ENCODE data around the gene RNF112.

The RNF112 gene

GRCh38 chr17:19375732-19376131, 35.3 kb upstream of the RNF112 start:
- H3K27me3 ChIP-seq (ENCODE audit: insufficient read depth, insufficient read length): no peaks in the 10 kb centered on the region
- DNase-seq (ENCODE audit: low read depth, low spot score): no peak
- TF ChIP-seq YY1 (IDR thresholded peaks at IDR 0.05; ENCODE audit: insufficient read depth, insufficient read length) (no peak), ZNF274 (IDR thresholded peaks at IDR 0.05; ENCODE audit: low read depth, low read length) (no peak), SUZ12 (IDR thresholded peaks at IDR 0.05; ENCODE audit: extremely low read depth, insufficient read depth, insufficient read length) (no peak)
- H3K36me3 ChIP-seq (ENCODE audit: insufficient read depth, insufficient read length, low read length): peaks cover 20% of the 10 kb centered on the region
- no peak overlapping the region for H3K4me3 ChIP-seq (ENCODE audit: insufficient read length, low read depth)
- H3K4me1 ChIP-seq (ENCODE audit: insufficient read depth, insufficient read length): peaks cover 7% of the 10 kb centered on the region
- H3K9ac ChIP-seq (ENCODE audit: insufficient read length, low read depth): no peak overlapping the region
- no peaks in the 10 kb centered on the region for H3K9me3 ChIP-seq (ENCODE audit: insufficient read depth, low read length)

DNA sequence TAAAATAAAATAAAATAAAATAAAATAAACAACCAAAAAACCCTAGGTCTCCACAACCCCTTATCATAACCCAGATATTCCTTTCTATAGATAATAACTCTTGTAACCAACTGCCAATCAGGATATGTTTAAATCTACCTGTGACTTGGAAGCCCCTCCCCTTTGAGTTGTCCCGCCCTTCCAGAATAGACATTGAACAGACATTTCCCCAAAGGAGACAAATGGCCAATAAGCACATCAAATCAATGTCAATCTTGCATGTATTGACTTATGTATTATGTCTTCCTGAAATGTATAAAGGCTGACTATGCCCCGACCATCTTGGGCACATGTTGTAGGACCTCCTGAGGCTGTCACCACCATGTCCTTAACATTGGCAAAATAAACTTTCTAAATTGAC, 34.2 kb upstream of the RNF112 start:
- Histone ChIP-seq H3K4me3 (ENCODE audit: insufficient read length, low read depth) (peak overlapping the region; percentile 76), H3K36me3 (ENCODE audit: insufficient read depth, insufficient read length, low read length) (peaks cover 31% of the 10 kb centered on the region), H3K4me1 (ENCODE audit: insufficient read depth, insufficient read length) (peaks cover 3% of the 10 kb centered on the region), H3K27me3 (ENCODE audit: insufficient read depth, insufficient read length) (no peaks in the 10 kb centered on the region), H3K9ac (ENCODE audit: insufficient read length, low read depth) (peak overlapping the region; percentile 68), H3K9me3 (ENCODE audit: insufficient read depth, low read length) (no peaks in the 10 kb centered on the region)
- TF ChIP-seq SUZ12 (IDR thresholded peaks at IDR 0.05; ENCODE audit: extremely low read depth, insufficient read depth, insufficient read length) (no peak), ZNF274 (IDR thresholded peaks at IDR 0.05; ENCODE audit: low read depth, low read length) (no peak), YY1 (IDR thresholded peaks at IDR 0.05; ENCODE audit: insufficient read depth, insufficient read length) (no peak)
- no peak for DNase-seq (ENCODE audit: low read depth, low spot score)

DNA sequence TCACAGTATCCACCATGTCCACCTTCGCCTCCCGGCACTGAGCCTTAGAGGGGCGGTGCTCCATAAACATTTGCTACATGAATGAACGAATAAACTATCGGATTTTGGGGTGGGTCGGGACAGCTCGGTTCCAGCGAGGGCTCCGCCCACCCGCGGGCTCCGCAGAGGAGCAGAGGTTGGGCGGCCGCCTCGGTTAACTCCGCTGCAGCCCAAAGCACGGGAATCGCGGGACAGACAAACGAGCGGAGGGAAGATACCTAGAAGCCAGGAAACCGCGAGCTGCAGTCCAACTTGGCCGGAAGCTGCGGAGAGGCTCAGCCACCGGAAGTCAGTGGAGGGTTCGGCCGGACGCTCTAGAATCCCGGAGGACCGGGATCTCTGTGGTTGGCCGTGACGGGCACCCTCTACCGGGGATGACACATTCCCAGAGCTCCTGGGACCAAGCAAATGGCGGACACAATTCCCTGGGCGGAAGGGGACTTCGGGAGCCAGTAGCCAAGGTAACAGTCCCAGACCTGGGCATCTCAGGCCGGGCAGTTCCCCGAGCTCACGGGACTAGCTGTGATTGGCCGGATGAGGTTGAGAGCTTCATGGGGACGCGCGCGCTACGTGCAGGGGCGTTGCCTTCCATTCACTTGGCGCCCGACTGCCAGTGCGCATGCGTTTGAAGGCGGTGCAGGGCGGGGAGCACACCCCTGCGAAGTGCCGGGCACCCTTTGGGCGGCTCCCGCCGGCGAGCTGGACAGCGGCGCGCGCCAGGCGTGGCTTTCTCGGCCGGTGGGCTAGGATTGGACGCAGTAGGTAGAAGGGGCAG, 33.2 kb upstream of the RNF112 start:
- peaks cover 41% of the 10 kb centered on the region for H3K36me3 ChIP-seq (ENCODE audit: insufficient read depth, insufficient read length, low read length)
- H3K27me3 ChIP-seq (ENCODE audit: insufficient read depth, insufficient read length): no peaks in the 10 kb centered on the region
- DNase-seq (ENCODE audit: low read depth, low spot score): peak; percentile 93
- no peaks in the 10 kb centered on the region for H3K9me3 ChIP-seq (ENCODE audit: insufficient read depth, low read length)
- H3K9ac ChIP-seq (ENCODE audit: insufficient read length, low read depth): peak overlapping the region; percentile 96
- H3K4me1 ChIP-seq (ENCODE audit: insufficient read depth, insufficient read length): peaks cover 3% of the 10 kb centered on the region
- peak overlapping the region; percentile 86 for H3K4me3 ChIP-seq (ENCODE audit: insufficient read length, low read depth)
- TF ChIP-seq ZNF274 (IDR thresholded peaks at IDR 0.05; ENCODE audit: low read depth, low read length): no peak
- peak; percentile 55 for TF ChIP-seq YY1 (IDR thresholded peaks at IDR 0.05; ENCODE audit: insufficient read depth, insufficient read length)

DNA sequence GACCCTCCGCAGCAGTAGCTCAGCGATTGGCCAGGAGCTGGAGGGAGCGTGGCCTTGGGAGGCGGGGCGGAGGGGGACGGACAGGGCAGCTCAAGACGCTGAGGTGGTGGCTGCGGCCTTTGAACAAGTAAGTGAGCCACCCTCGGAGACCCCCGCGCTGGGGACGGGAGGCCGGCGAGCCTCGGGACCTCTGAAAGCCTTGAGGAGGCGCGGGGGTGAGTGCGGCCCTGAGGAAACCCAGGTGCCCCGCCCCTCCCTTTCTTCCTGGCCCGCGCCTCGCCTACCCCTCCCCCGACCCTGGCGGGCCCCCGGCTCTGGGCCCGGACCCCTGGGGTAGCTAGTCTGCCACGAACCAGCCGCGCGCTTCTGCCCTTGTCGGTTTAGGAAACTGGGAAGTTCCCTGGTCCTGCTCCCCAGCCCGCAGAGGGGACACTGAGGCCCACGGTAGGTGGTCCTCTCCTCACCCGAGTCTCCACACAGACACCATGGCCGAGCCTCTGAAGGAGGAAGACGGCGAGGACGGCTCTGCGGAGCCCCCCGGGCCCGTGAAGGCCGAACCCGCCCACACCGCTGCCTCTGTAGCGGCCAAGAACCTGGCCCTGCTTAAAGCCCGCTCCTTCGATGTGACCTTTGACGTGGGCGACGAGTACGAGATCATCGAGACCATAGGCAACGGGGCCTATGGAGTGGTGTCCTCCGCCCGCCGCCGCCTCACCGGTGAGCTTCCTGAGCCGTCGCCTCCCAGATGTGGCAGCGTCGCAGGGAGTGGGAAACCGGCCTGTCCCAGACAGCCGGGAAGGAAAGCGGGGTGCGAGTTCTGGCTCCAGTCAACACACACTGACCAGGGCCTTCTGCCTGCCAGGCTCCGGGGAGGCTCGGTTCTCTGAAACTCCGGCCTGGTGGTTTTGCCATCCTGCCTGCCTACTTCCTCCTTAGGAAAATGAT, 32.3 kb upstream of the RNF112 start, which contains the start of gene MAPK7:
Gene MAPK7 (plus strand): TSS at position 83 of the 945 bp plus-strand sequence. CDS start 403 bp downstream, at position 486.
- Histone ChIP-seq H3K4me3 (ENCODE audit: insufficient read length, low read depth) (peak within 1 kb of the TSS; percentile 86), H3K4me1 (ENCODE audit: insufficient read depth, insufficient read length) (no peaks in the 10 kb centered on the region), H3K9me3 (ENCODE audit: insufficient read depth, low read length) (no peaks in the 10 kb centered on the region), H3K9ac (ENCODE audit: insufficient read length, low read depth) (peak within 1 kb of the TSS; percentile 96), H3K27me3 (ENCODE audit: insufficient read depth, insufficient read length) (no peaks in the 10 kb centered on the region), H3K36me3 (ENCODE audit: insufficient read depth, insufficient read length, low read length) (peaks cover 49% of the 10 kb centered on the region)
- DNase-seq (ENCODE audit: low read depth, low spot score): no peak
- no peak for TF ChIP-seq YY1 (IDR thresholded peaks at IDR 0.05; ENCODE audit: insufficient read depth, insufficient read length)
- TF ChIP-seq SUZ12 (IDR thresholded peaks at IDR 0.05; ENCODE audit: extremely low read depth, insufficient read depth, insufficient read length): no peak
- TF ChIP-seq ZNF274 (IDR thresholded peaks at IDR 0.05; ENCODE audit: low read depth, low read length): no peak

DNA sequence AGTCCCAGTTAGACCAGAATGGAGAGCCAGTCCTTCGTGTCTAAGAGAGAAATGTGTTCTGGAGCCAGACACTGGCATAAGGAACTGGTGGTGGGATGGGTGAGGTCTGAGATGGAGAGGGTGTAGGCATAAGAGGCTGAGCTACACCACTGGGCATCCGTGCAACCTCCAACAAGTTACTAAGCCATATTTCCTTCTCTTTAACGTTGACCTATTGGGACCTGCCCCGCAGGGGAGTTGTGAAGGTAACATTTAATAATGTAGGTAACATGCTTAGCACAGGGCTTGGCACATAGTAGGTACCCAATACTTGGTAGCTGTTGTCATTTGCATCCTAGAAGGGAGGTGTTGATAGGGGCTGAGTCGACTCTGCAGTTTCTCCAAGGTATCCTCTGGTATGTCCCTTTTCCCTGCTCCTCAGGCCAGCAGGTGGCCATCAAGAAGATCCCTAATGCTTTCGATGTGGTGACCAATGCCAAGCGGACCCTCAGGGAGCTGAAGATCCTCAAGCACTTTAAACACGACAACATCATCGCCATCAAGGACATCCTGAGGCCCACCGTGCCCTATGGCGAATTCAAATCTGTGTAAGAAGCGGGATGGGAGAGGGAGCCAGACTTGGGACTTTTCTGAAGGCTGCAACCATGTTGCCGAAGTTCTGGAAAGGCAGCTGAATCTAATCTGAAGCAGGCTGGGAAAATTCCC, 31.5 kb upstream of the RNF112 start:
- no peaks in the 10 kb centered on the region for H3K27me3 ChIP-seq (ENCODE audit: insufficient read depth, insufficient read length)
- no peaks in the 10 kb centered on the region for H3K4me1 ChIP-seq (ENCODE audit: insufficient read depth, insufficient read length)
- peak overlapping the region; percentile 86 for H3K4me3 ChIP-seq (ENCODE audit: insufficient read length, low read depth)
- DNase-seq (ENCODE audit: low read depth, low spot score): no peak
- TF ChIP-seq YY1 (IDR thresholded peaks at IDR 0.05; ENCODE audit: insufficient read depth, insufficient read length) (no peak), SUZ12 (IDR thresholded peaks at IDR 0.05; ENCODE audit: extremely low read depth, insufficient read depth, insufficient read length) (no peak), ZNF274 (IDR thresholded peaks at IDR 0.05; ENCODE audit: low read depth, low read length) (no peak)
- H3K9me3 ChIP-seq (ENCODE audit: insufficient read depth, low read length): no peaks in the 10 kb centered on the region
- peak overlapping the region; percentile 96 for H3K9ac ChIP-seq (ENCODE audit: insufficient read length, low read depth)
- H3K36me3 ChIP-seq (ENCODE audit: insufficient read depth, insufficient read length, low read length): peaks cover 58% of the 10 kb centered on the region

- no peaks in the 10 kb centered on the region for H3K27me3 ChIP-seq (ENCODE audit: insufficient read depth, insufficient read length)
- no peak overlapping the region for H3K9ac ChIP-seq (ENCODE audit: insufficient read length, low read depth)
- no peak for DNase-seq (ENCODE audit: low read depth, low spot score)
- H3K4me3 ChIP-seq (ENCODE audit: insufficient read length, low read depth): no peak overlapping the region
- H3K9me3 ChIP-seq (ENCODE audit: insufficient read depth, low read length): no peaks in the 10 kb centered on the region
- H3K4me1 ChIP-seq (ENCODE audit: insufficient read depth, insufficient read length): peaks cover 5% of the 10 kb centered on the region
- TF ChIP-seq YY1 (IDR thresholded peaks at IDR 0.05; ENCODE audit: insufficient read depth, insufficient read length) (no peak), SUZ12 (IDR thresholded peaks at IDR 0.05; ENCODE audit: extremely low read depth, insufficient read depth, insufficient read length) (no peak), ZNF274 (IDR thresholded peaks at IDR 0.05; ENCODE audit: low read depth, low read length) (no peak)
- H3K36me3 ChIP-seq (ENCODE audit: insufficient read depth, insufficient read length, low read length): peaks cover 69% of the 10 kb centered on the region
Measured at GRCh38 chr17:19380481-19381301, 30.3 kb upstream of the RNF112 start.
